Measurements from ENCODE around the gene STAT4. TPM values are rescaled to one million over a fixed set of nuclear protein-coding genes. Genes with fewer than 3 reads are reported as not detected.

Gene STAT4
- total and polyA plus RNA-seq, 4 donors = 2.5 to 11.5 (median 5.6) TPM

- ATAC-seq (ENCODE audit: insufficient read depth, low FRiP score) (no peak), DNase-seq (no peak)
- H3K9me3 ChIP-seq (ENCODE audit: control insufficient read depth in 4 of 4, insufficient read depth in 3 of 4, low read length in 3 of 4) = no peaks in the 10 kb centered on the region
- H3K4me1 ChIP-seq (ENCODE audit: control insufficient read depth in 5 of 5, insufficient read depth in 5 of 5, low read length in 5 of 5) = peaks cover 6 to 21% (median 13%) of the 10 kb centered on the region in 5 donors
- no peaks in the 10 kb centered on the region for H3K27me3 ChIP-seq (ENCODE audit: control insufficient read depth in 3 of 3, insufficient read depth in 3 of 3, low read length in 2 of 3)
- no peak overlapping the region for H3K9ac ChIP-seq (ENCODE audit: insufficient read depth in 1 of 2, low read length in 2 of 2)
- no peak overlapping the region for H3K4me3 ChIP-seq
- H3K36me3 ChIP-seq (ENCODE audit: control insufficient read depth in 4 of 4, insufficient read depth in 4 of 4, low read length in 4 of 4) = peaks cover 0 to 2% (median 0%) of the 10 kb centered on the region in 4 donors
- no peak overlapping the region for H3K27ac ChIP-seq (ENCODE audit: low read depth in 1 of 2, low read length in 1 of 2)
- no peak for TF ChIP-seq CTCF (IDR thresholded peaks at IDR 0.05; ENCODE audit: control extremely low read depth, extremely low read depth)
- 81 to 89% methylated on average over 2 of the region's 2 CpGs for WGBS, 2 donors
Measured at GRCh38 chr2:191015239-191015638, 135.6 kb downstream of the STAT4 start.

- no peak for DNase-seq
Measured at GRCh38 chr2:191014653-191015020, 136.2 kb downstream of the STAT4 start.

GRCh38 chr2:191013932-191014652 is 136.7 kb downstream of the STAT4 start, which contains the start of gene STAT1:
Gene STAT1, minus strand, starts transcription at chr2:191014171. Its CDS starts 4,168 bp downstream, at chr2:191010003.
- 0 to 1% methylated on average over 64 to 68 of the region's 68 CpGs for WGBS, 2 donors
- Histone ChIP-seq H3K4me3 (peak within 1 kb of the TSS; percentile 85), H3K9me3 (ENCODE audit: control insufficient read depth in 4 of 4, insufficient read depth in 3 of 4, low read length in 3 of 4) (no peaks in the 10 kb centered on the region), H3K27me3 (ENCODE audit: control insufficient read depth in 3 of 3, insufficient read depth in 3 of 3, low read length in 2 of 3) (no peaks in the 10 kb centered on the region), H3K36me3 (ENCODE audit: control insufficient read depth in 4 of 4, insufficient read depth in 4 of 4, low read length in 4 of 4) (peaks cover 0 to 2% (median 0%) of the 10 kb centered on the region in 4 donors), H3K4me1 (ENCODE audit: control insufficient read depth in 5 of 5, insufficient read depth in 5 of 5, low read length in 5 of 5) (peaks cover 6 to 21% (median 13%) of the 10 kb centered on the region in 5 donors), H3K27ac (ENCODE audit: low read depth in 1 of 2, low read length in 1 of 2) (peak within 1 kb of the TSS; percentile 94 to 99), H3K9ac (ENCODE audit: insufficient read depth in 1 of 2, low read length in 2 of 2) (peak within 1 kb of the TSS; percentile 72 to 93)
- peak; percentile 98 for ATAC-seq (ENCODE audit: insufficient read depth, low FRiP score)
- TF ChIP-seq CTCF (IDR thresholded peaks at IDR 0.05; ENCODE audit: control extremely low read depth, extremely low read depth) = no peak
- DNase-seq = peak; percentile 96 to 98 (median 97)

More at GRCh38 chr2:191014653-191015020, 136.2 kb downstream of the STAT4 start:
- H3K4me1 ChIP-seq (ENCODE audit: control insufficient read depth in 5 of 5, insufficient read depth in 5 of 5, low read length in 5 of 5) = peaks cover 6 to 21% (median 13%) of the 10 kb centered on the region in 5 donors
- peak overlapping the region in 1 of 2 donors; percentile 85 for H3K9ac ChIP-seq (ENCODE audit: insufficient read depth in 1 of 2, low read length in 2 of 2)
- no peaks in the 10 kb centered on the region for H3K27me3 ChIP-seq (ENCODE audit: control insufficient read depth in 3 of 3, insufficient read depth in 3 of 3, low read length in 2 of 3)
- ATAC-seq (ENCODE audit: insufficient read depth, low FRiP score) = no peak
- H3K27ac ChIP-seq (ENCODE audit: low read depth in 1 of 2, low read length in 1 of 2) = peak overlapping the region; percentile 94 to 99
- no peaks in the 10 kb centered on the region for H3K9me3 ChIP-seq (ENCODE audit: control insufficient read depth in 4 of 4, insufficient read depth in 3 of 4, low read length in 3 of 4)
- peak overlapping the region; percentile 54 for H3K4me3 ChIP-seq
- WGBS, 2 donors = 29 to 46% methylated on average over 4 of the region's 4 CpGs
- no peak for TF ChIP-seq CTCF (IDR thresholded peaks at IDR 0.05; ENCODE audit: control extremely low read depth, extremely low read depth)
- peaks cover 0 to 2% (median 0%) of the 10 kb centered on the region in 4 donors for H3K36me3 ChIP-seq (ENCODE audit: control insufficient read depth in 4 of 4, insufficient read depth in 4 of 4, low read length in 4 of 4)
